ENCODE measurements around the gene PAQR7. TPM values are rescaled to one million over a fixed set of nuclear protein-coding genes. Genes with fewer than 3 reads are reported as not detected.

The PAQR7 gene
- total RNA-seq, 1 experiment from 2014 or later: 6.7 TPM

DNA sequence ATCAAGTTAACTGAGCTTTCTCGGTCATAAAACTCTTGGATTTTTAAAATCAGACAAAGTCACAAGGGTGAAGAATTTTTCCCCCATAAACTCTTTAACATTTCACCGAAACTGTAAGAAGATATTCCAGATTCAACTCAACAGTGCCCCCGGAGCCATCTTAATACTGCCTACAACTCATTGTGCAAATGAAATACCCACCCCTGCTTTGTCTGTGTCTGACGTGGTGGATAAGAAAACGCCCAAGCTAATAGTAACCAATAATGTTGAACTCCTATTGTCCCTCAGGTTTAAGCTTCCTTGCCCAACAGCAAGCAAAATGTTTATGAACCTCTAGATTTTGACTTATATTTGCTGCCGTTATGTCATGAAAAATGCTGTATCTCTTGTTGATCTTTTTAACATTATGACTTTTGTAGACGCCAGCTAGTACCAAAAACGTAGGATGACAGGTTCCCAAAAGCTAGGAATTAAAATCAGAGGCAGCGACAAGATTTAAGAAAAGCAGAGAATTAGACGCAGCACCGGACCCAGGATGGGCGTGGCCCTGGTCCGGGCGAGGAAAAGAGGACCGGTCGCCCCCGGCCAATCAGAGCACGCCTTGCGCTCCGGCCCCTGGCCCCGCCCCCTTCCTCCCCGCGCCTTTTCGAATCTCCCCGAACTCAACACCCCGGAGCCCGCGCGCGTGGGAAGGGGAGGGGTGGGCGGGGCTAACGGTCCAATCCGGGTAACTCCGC lies 29.6 kb upstream of the PAQR7 start:
- CTCF ChIA-PET: interaction anchor here (1.0 to 3.6 kb wide), 6 partner anchors 9 to 130 kb away, joined by 3 to 31 read pairs (median 4); partner anchors contain the start of genes EXTL1 and PAFAH2

DNA sequence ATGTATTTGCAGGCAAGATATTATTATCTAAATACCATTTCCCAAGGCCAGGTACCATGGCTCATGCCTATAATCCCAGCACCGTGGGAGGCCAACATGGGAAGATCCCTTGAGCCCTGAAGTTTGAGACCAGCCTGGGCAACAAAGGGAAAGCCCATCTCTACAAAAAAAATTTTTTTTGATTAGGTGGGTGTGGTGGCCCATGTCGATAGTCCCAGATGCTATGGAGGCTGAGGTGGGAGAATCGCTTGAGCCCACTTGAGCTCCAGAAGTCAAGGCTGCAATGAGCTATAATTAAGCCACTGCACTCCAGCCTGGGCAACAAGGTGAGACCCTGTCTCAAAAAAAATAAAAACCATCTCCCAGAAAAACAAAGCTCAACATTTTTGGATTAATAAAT lies 28.5 kb upstream of the PAQR7 start:
- peaks cover 57% of the 10 kb centered on the region for H3K36me3 Mint-ChIP-seq
- ChIA-PET CTCF (interaction anchor here (1.1 to 1.9 kb wide), 3 partner anchors 8 to 131 kb away, joined by 3 to 9 read pairs (median 5); no protein-coding TSS in a partner anchor), POLR2A (no interaction called here)
- H3K27ac Mint-ChIP-seq: peak overlapping the region; percentile 17
- TF ChIP-seq RELA (CRISPR knock-in tag; IDR thresholded peaks at IDR 0.05; ENCODE audit: borderline replicate concordance): no peak
- TF ChIP-seq MXD4 (CRISPR knock-in tag; IDR thresholded peaks at IDR 0.05; ENCODE audit: borderline replicate concordance): no peak
- TF ChIP-seq, protein P1, sequence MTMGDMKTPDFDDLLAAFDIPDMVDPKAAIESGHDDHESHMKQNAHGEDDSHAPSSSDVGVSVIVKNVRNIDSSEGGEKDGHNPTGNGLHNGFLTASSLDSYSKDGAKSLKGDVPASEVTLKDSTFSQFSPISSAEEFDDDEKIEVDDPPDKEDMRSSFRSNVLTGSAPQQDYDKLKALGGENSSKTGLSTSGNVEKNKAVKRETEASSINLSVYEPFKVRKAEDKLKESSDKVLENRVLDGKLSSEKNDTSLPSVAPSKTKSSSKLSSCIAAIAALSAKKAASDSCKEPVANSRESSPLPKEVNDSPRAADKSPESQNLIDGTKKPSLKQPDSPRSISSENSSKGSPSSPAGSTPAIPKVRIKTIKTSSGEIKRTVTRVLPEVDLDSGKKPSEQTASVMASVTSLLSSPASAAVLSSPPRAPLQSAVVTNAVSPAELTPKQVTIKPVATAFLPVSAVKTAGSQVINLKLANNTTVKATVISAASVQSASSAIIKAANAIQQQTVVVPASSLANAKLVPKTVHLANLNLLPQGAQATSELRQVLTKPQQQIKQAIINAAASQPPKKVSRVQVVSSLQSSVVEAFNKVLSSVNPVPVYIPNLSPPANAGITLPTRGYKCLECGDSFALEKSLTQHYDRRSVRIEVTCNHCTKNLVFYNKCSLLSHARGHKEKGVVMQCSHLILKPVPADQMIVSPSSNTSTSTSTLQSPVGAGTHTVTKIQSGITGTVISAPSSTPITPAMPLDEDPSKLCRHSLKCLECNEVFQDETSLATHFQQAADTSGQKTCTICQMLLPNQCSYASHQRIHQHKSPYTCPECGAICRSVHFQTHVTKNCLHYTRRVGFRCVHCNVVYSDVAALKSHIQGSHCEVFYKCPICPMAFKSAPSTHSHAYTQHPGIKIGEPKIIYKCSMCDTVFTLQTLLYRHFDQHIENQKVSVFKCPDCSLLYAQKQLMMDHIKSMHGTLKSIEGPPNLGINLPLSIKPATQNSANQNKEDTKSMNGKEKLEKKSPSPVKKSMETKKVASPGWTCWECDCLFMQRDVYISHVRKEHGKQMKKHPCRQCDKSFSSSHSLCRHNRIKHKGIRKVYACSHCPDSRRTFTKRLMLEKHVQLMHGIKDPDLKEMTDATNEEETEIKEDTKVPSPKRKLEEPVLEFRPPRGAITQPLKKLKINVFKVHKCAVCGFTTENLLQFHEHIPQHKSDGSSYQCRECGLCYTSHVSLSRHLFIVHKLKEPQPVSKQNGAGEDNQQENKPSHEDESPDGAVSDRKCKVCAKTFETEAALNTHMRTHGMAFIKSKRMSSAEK (CRISPR knock-in tag; IDR thresholded peaks at IDR 0.05; ENCODE audit: borderline replicate concordance): no peak
- no peak for TF ChIP-seq ETV6 (CRISPR knock-in tag; IDR thresholded peaks at IDR 0.05)
- no peak for TF ChIP-seq TP53 (CRISPR knock-in tag; IDR thresholded peaks at IDR 0.05)
- DNase-seq (ENCODE audit: low spot score) (no peak), ATAC-seq (no peak)
- H3K9me3 Mint-ChIP-seq: no peaks in the 10 kb centered on the region
- H3K4me1 Mint-ChIP-seq: peaks cover 27% of the 10 kb centered on the region
- peak overlapping the region; percentile 92 for H3K4me3 Mint-ChIP-seq
- no peaks in the 10 kb centered on the region; the same call in 1 of the 2 replicates for H3K27me3 Mint-ChIP-seq (ENCODE audit: low read depth)

More for the DNA sequence above, 29.6 kb upstream of the PAQR7 start:
- Mint-ChIP-seq H3K36me3 (peaks cover 46% of the 10 kb centered on the region), H3K9me3 (no peaks in the 10 kb centered on the region), H3K4me3 (peak overlapping the region; percentile 92), H3K27me3 (ENCODE audit: low read depth) (no peaks in the 10 kb centered on the region; the same call in 1 of the 2 replicates), H3K27ac (peak overlapping the region; percentile 17), H3K4me1 (peaks cover 27% of the 10 kb centered on the region)
- TF ChIP-seq NFE2L1 (CRISPR knock-in tag; IDR thresholded peaks at IDR 0.05) (no peak), SP1 (CRISPR knock-in tag; conservative IDR thresholded peaks at IDR 0.05) (peak; percentile 37; the same call in 1 of the 2 replicates), MYBL2 (CRISPR knock-in tag; IDR thresholded peaks at IDR 0.05) (peak; percentile 91; the same call in 1 of the 2 replicates)
- TF ChIP-seq, protein P2, sequence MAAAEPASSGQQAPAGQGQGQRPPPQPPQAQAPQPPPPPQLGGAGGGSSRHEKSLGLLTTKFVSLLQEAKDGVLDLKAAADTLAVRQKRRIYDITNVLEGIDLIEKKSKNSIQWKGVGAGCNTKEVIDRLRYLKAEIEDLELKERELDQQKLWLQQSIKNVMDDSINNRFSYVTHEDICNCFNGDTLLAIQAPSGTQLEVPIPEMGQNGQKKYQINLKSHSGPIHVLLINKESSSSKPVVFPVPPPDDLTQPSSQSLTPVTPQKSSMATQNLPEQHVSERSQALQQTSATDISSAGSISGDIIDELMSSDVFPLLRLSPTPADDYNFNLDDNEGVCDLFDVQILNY (CRISPR knock-in tag; IDR thresholded peaks at IDR 0.05): no peak
- TF ChIP-seq, protein P3, sequence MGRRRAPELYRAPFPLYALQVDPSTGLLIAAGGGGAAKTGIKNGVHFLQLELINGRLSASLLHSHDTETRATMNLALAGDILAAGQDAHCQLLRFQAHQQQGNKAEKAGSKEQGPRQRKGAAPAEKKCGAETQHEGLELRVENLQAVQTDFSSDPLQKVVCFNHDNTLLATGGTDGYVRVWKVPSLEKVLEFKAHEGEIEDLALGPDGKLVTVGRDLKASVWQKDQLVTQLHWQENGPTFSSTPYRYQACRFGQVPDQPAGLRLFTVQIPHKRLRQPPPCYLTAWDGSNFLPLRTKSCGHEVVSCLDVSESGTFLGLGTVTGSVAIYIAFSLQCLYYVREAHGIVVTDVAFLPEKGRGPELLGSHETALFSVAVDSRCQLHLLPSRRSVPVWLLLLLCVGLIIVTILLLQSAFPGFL (CRISPR knock-in tag; IDR thresholded peaks at IDR 0.05; ENCODE audit: borderline replicate concordance): no peak
- POLR2A ChIA-PET: interaction anchor here (1.1 to 1.5 kb wide), 2 partner anchors 30 to 93 kb away, joined by 3 to 5 read pairs; partner anchors contain the start of gene PAFAH2
- peak; percentile 69 for ATAC-seq
- DNase-seq (ENCODE audit: low spot score): peak; percentile 96

DNA sequence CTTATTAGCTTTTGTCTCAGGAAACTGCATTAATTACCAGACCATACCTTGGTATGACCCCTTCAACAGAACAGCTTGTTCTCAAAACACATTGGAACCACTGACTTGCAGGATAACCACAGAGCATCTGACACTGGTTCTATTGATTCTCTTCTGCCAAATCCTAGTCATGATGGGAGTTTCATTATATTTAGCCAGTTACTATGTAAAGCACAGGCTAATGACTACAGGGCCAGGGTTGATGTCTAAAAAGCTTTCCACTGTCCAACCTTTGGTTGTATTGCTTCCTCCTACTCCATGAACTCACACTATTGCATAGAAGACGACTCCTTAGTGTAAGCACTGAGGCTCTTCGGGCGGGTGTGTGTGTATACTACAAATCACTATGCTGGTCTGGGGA lies 27.0 kb upstream of the PAQR7 start:
- no peaks in the 10 kb centered on the region for H3K9me3 Mint-ChIP-seq
- ChIA-PET CTCF (interaction anchor here (1.0 kb wide), 1 partner anchor 95 kb away, joined by 3 read pairs; the partner anchor contains the start of gene PAFAH2), POLR2A (no interaction called here)
- no peak overlapping the region for H3K4me3 Mint-ChIP-seq
- H3K27me3 Mint-ChIP-seq (ENCODE audit: low read depth): no peaks in the 10 kb centered on the region
- peaks cover 66% of the 10 kb centered on the region for H3K36me3 Mint-ChIP-seq
- H3K27ac Mint-ChIP-seq: peak overlapping the region; percentile 45; the same call in 1 of the 2 replicates
- ATAC-seq (no peak), DNase-seq (ENCODE audit: low spot score) (no peak)
- H3K4me1 Mint-ChIP-seq: peaks cover 23% of the 10 kb centered on the region
- TF ChIP-seq NR2C2 (CRISPR knock-in tag; IDR thresholded peaks at IDR 0.05) (no peak), EMX1 (CRISPR knock-in tag; IDR thresholded peaks at IDR 0.05) (no peak), RELA (CRISPR knock-in tag; IDR thresholded peaks at IDR 0.05; ENCODE audit: borderline replicate concordance) (no peak)
- TF ChIP-seq, protein P4, sequence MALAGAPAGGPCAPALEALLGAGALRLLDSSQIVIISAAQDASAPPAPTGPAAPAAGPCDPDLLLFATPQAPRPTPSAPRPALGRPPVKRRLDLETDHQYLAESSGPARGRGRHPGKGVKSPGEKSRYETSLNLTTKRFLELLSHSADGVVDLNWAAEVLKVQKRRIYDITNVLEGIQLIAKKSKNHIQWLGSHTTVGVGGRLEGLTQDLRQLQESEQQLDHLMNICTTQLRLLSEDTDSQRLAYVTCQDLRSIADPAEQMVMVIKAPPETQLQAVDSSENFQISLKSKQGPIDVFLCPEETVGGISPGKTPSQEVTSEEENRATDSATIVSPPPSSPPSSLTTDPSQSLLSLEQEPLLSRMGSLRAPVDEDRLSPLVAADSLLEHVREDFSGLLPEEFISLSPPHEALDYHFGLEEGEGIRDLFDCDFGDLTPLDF (CRISPR knock-in tag; IDR thresholded peaks at IDR 0.05): no peak
- TF ChIP-seq, protein P5, sequence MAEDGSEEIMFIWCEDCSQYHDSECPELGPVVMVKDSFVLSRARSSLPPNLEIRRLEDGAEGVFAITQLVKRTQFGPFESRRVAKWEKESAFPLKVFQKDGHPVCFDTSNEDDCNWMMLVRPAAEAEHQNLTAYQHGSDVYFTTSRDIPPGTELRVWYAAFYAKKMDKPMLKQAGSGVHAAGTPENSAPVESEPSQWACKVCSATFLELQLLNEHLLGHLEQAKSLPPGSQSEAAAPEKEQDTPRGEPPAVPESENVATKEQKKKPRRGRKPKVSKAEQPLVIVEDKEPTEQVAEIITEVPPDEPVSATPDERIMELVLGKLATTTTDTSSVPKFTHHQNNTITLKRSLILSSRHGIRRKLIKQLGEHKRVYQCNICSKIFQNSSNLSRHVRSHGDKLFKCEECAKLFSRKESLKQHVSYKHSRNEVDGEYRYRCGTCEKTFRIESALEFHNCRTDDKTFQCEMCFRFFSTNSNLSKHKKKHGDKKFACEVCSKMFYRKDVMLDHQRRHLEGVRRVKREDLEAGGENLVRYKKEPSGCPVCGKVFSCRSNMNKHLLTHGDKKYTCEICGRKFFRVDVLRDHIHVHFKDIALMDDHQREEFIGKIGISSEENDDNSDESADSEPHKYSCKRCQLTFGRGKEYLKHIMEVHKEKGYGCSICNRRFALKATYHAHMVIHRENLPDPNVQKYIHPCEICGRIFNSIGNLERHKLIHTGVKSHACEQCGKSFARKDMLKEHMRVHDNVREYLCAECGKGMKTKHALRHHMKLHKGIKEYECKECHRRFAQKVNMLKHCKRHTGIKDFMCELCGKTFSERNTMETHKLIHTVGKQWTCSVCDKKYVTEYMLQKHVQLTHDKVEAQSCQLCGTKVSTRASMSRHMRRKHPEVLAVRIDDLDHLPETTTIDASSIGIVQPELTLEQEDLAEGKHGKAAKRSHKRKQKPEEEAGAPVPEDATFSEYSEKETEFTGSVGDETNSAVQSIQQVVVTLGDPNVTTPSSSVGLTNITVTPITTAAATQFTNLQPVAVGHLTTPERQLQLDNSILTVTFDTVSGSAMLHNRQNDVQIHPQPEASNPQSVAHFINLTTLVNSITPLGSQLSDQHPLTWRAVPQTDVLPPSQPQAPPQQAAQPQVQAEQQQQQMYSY (CRISPR knock-in tag; IDR thresholded peaks at IDR 0.05): no peak
- TF ChIP-seq, protein P6, sequence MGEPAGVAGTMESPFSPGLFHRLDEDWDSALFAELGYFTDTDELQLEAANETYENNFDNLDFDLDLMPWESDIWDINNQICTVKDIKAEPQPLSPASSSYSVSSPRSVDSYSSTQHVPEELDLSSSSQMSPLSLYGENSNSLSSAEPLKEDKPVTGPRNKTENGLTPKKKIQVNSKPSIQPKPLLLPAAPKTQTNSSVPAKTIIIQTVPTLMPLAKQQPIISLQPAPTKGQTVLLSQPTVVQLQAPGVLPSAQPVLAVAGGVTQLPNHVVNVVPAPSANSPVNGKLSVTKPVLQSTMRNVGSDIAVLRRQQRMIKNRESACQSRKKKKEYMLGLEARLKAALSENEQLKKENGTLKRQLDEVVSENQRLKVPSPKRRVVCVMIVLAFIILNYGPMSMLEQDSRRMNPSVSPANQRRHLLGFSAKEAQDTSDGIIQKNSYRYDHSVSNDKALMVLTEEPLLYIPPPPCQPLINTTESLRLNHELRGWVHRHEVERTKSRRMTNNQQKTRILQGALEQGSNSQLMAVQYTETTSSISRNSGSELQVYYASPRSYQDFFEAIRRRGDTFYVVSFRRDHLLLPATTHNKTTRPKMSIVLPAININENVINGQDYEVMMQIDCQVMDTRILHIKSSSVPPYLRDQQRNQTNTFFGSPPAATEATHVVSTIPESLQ (CRISPR knock-in tag; IDR thresholded peaks at IDR 0.05): no peak

Measured in WTC11 (cell line).